GM13977 (cell line): Measurements from ENCODE around the gene RNASEH2B.

Experiments
- DNase-seq: peaks from one replicate; pipeline ENCODE4 v3.0.0; 2012; ENCODE audit warnings: low spot score
- CTCF ChIP-seq: IDR thresholded peaks from 2 replicates; pipeline ENCODE4 v1.5.1; 2012; ENCODE audit warnings: mild to moderate bottlenecking, control low read depth; ENCODE audit not compliant: insufficient read depth; ENCODE audit errors: extremely low read depth, missing control alignments
- in situ Hi-C: fragments of 300-500 bp; cut with MboI; formaldehyde crosslinking; loops from one replicate; pipeline ENCODE4 v1.12.0; 2022; ENCODE audit warnings: low sequenced_read_pairs, low pct_unique_long_range_greater_than_20kb, mixed read lengths, inconsistent platforms; ENCODE audit not compliant: unreplicated experiment

The RNASEH2B gene

DNA sequence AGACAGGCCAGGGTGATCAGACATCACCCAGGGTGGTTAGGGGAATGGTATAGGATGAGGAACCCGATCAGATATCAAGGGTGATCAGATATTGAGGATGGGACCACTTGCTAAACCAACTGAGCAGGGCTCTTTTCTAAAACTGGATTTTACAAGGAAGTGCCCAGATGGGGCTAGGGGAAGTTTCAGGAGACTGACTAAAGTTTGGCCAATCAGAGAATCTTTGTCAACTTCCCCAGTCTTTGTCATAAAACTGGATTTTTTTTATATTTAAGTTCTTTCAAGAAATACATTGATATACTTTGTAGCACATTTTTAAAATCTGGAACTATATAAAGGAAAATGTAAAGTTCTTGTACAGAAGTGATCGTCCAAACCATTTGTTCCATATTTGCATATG lies 35.6 kb upstream of the RNASEH2B start:
- no peak for TF ChIP-seq CTCF
- DNase-seq = no peak
- in situ Hi-C loops = no loop called here

DNA sequence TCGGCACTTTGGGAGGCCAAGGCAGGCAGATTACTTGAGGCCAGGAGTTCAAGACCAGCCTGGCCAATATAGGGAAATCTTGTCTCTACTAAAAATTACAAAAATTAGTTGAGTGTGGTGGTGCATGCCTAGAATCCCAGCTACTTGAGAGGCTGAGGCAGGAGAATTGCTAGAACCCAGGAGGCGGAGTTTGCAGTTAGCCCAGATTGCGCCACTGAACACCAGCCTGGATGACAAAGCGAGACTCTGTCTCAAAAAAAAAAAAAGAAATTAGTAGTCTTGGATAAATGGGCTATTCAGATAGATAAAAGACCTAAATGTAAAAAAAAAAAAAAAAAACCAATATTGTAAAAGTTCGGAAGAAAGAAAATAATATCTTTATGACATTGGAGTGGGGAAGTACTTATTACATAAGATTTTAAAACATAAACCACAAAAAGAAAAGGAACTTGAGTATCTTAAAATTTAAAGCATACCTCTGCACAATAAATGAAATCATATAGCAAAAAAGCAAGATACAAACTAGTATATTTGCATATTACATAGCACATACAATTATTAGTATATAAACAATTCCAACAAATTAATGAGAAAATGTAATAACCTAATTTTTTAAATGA lies 26.7 kb upstream of the RNASEH2B start:
- no peak for TF ChIP-seq CTCF
- no peak for DNase-seq
- in situ Hi-C loops = no loop called here

- no peak for DNase-seq
- in situ Hi-C loops = no loop called here
- TF ChIP-seq CTCF = no peak
Measured at GRCh38 chr13:50883728-50884127, 25.9 kb upstream of the RNASEH2B start.

GRCh38 chr13:50884265-50884664 lies 25.3 kb upstream of the RNASEH2B start:
- in situ Hi-C loops = no loop called here
- TF ChIP-seq CTCF = no peak
- DNase-seq = no peak

DNA sequence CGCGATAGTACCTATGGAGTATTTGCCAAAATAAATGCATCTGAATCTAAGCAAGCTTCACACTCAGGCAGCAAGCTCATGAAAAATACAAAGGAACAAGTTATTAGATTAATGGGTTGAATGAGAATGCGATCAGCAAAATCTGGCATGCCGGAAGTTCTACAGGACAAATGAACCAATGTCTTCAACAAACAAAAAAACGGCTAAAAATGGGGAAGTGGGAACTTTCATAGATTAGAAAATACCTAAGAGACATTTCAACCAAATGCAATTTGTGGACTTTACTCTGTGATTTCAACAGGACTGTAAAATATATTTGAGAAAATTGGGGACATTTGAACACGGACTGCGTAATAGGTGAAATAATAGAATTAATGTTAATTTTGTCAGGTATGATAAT lies 22.4 kb upstream of the RNASEH2B start:
- no peak for TF ChIP-seq CTCF
- in situ Hi-C loops = no loop called here
- DNase-seq = no peak

DNA sequence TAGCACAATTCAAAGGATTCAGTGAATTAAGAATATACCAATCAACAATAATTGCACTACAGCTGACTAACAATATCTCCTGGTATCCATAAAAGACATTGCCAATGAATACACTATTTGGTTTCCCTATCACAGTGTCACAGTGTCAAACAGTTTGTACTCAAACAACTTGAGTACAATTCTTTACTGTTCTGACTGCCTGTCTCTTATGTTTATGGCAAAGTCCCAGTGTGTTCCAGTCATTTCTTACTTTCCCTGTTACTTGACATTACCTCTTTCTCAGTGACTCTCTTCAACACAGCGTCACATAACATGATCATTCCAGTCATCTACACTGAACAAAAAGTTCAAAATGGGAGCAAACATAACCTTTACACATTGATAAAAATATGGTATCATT lies 21.2 kb upstream of the RNASEH2B start:
- no peak for DNase-seq
- no peak for TF ChIP-seq CTCF
- in situ Hi-C loops = no loop called here

GRCh38 chr13:50889317-50889716 lies 20.3 kb upstream of the RNASEH2B start:
- in situ Hi-C loops = no loop called here
- TF ChIP-seq CTCF = no peak
- no peak for DNase-seq
